ENCODE results near the gene RFX1.
"Not testable (repeated sequence)": the region's sequence is repeated elsewhere in the genome, so short reads cannot be mapped to it uniquely, and the experiment has no call there.

RFX1 gene

GRCh38 chr19:13934785-13935109, 71.4 kb downstream of the RFX1 start:
- no peak for DNase-seq (ENCODE audit: low spot score)

GRCh38 chr19:13932911-13933393, 73.2 kb downstream of the RFX1 start:
- no peak for DNase-seq (ENCODE audit: low spot score)

- DNase-seq (ENCODE audit: low spot score) = no peak
These were observed 73.9 kb downstream of the RFX1 start for GRCh38 chr19:13932149-13932637.

GRCh38 chr19:13931391-13932148, 74.5 kb downstream of the RFX1 start:
- DNase-seq (ENCODE audit: low spot score) = no peak

- no peak for DNase-seq (ENCODE audit: low spot score)
These were observed 75.7 kb downstream of the RFX1 start for GRCh38 chr19:13930402-13930801.

GRCh38 chr19:13929956-13930355, 76.2 kb downstream of the RFX1 start:
- DNase-seq (ENCODE audit: low spot score) = no peak

- no peak for DNase-seq (ENCODE audit: low spot score)
These were observed 76.8 kb downstream of the RFX1 start for GRCh38 chr19:13929340-13929739.

GRCh38 chr19:13926715-13927114, 79.4 kb downstream of the RFX1 start:
- no peak for DNase-seq (ENCODE audit: low spot score)

- no peak for DNase-seq (ENCODE audit: low spot score)
These were observed 80.1 kb downstream of the RFX1 start for GRCh38 chr19:13926010-13926409.

- no peak for DNase-seq (ENCODE audit: low spot score)
These were observed 82.7 kb downstream of the RFX1 start for GRCh38 chr19:13923194-13923987.

GRCh38 chr19:13922118-13922517, 84.0 kb downstream of the RFX1 start:
- not testable (repeated sequence) for DNase-seq (ENCODE audit: low spot score)

GRCh38 chr19:13920940-13921747, 85.0 kb downstream of the RFX1 start:
- peak; percentile 27 for DNase-seq (ENCODE audit: low spot score)

- DNase-seq (ENCODE audit: low spot score) = no peak
These were observed 85.6 kb downstream of the RFX1 start for GRCh38 chr19:13920524-13920923.

- no peak for DNase-seq (ENCODE audit: low spot score)
These were observed 87.3 kb downstream of the RFX1 start for GRCh38 chr19:13918726-13919411.

GRCh38 chr19:13917888-13918406, 88.2 kb downstream of the RFX1 start:
- DNase-seq (ENCODE audit: low spot score) = no peak

- DNase-seq (ENCODE audit: low spot score) = no peak
These were observed 91.3 kb downstream of the RFX1 start for GRCh38 chr19:13914777-13915176.

- no peak for DNase-seq (ENCODE audit: low spot score)
These were observed 92.8 kb downstream of the RFX1 start for GRCh38 chr19:13913352-13913751.

Measured in putamen (tissue), 1 donor.